Activated CD8-positive, alpha-beta memory T cell treated with anti-CD3 and anti-CD28 coated beads for 4 hours (primary cell): ENCODE measurements around the gene SNX1.
"Not testable (repeated sequence)": the region's sequence is repeated elsewhere in the genome, so short reads cannot be mapped to it uniquely, and the experiment has no call there.

Experiments
- DNase-seq, 2 donors: peaks; one replicate each; pipeline ENCODE4 v3.0.0-alpha.2; 2020; ENCODE audit warnings: low read depth in 2 of 2

SNX1 gene

GRCh38 chr15:64095795-64096667, at the start of gene SNX1:
Gene SNX1 (plus strand): TSS chr15:64095982. CDS start chr15:64096014, 32 bp downstream.
- DNase-seq: peak; percentile 94 to 95

- DNase-seq: peak; percentile 32 to 45
Observed at GRCh38 chr15:64046421-64047153, 49.2 kb upstream of the SNX1 start, which contains the start of gene DAPK2. Gene DAPK2 (minus strand): TSS chr15:64046485. CDS start chr15:64040261, 6,224 bp downstream.

- no peak for DNase-seq
Observed at GRCh38 chr15:64048781-64049460, 46.9 kb upstream of the SNX1 start.

- DNase-seq: no peak
Observed at GRCh38 chr15:64050281-64051092, 45.3 kb upstream of the SNX1 start.

GRCh38 chr15:64051093-64051402, 44.7 kb upstream of the SNX1 start:
- no peak for DNase-seq

- DNase-seq: no peak
Observed at GRCh38 chr15:64051407-64052259, 44.1 kb upstream of the SNX1 start.

GRCh38 chr15:64052925-64053491, 42.8 kb upstream of the SNX1 start:
- no peak for DNase-seq

GRCh38 chr15:64053674-64054073, 42.1 kb upstream of the SNX1 start:
- not testable (repeated sequence) for DNase-seq

GRCh38 chr15:64058279-64058678, 37.5 kb upstream of the SNX1 start:
- DNase-seq: no peak

GRCh38 chr15:64059104-64059503, 36.7 kb upstream of the SNX1 start:
- not testable (repeated sequence) for DNase-seq

GRCh38 chr15:64060716-64061115, 35.1 kb upstream of the SNX1 start:
- no peak for DNase-seq

GRCh38 chr15:64066451-64066850, 29.3 kb upstream of the SNX1 start:
- no peak for DNase-seq

- DNase-seq: peak; percentile 36 to 42
Observed at GRCh38 chr15:64067564-64068030, 28.2 kb upstream of the SNX1 start.

- no peak for DNase-seq
Observed at GRCh38 chr15:64068133-64068532, 27.6 kb upstream of the SNX1 start.

- no peak for DNase-seq
Observed at GRCh38 chr15:64070106-64070505, 25.7 kb upstream of the SNX1 start.

GRCh38 chr15:64070965-64071851, 24.6 kb upstream of the SNX1 start:
- no peak for DNase-seq

- DNase-seq: no peak
Observed at GRCh38 chr15:64071931-64072765, 23.6 kb upstream of the SNX1 start.

GRCh38 chr15:64072812-64073211, 23.0 kb upstream of the SNX1 start:
- no peak for DNase-seq
